Esophagus muscularis mucosa (tissue), 4 donors: ENCODE results near the gene CHRDL1. TPM values are rescaled to one million over a fixed set of nuclear protein-coding genes. Genes with fewer than 3 reads are reported as not detected.
A peak's percentile ranks its signal among the peaks of the same experiment; 100 is the strongest.
"Not testable (repeated sequence)": the region's sequence is repeated elsewhere in the genome, so short reads cannot be mapped to it uniquely, and the experiment has no call there.

Experiments used
- DNase-seq: peaks from one replicate; pipeline ENCODE4 v3.0.0-alpha.2; 2017; ENCODE audit errors: extremely low spot score
- H3K27ac ChIP-seq, 4 donors: fragments of 200-600 bp; sonication (generic); replicated peaks in 1 of 4; 1 replicate in 3 of 4; 2 replicates in 1 of 4; pipeline ENCODE4 v1.5.1; 2016 to 2019; ENCODE audit warnings: mild to moderate bottlenecking in 1 of 4
- H3K27me3 ChIP-seq, 4 donors: fragments of 200-600 bp; sonication (generic); one replicate each; pipeline versions ENCODE4 v1.5.1 to v1.6.0; 2016 to 2019
- H3K36me3 ChIP-seq, 4 donors: fragments of 200-600 bp; sonication (generic); one replicate each; pipeline ENCODE4 v1.5.1; 2016 to 2019
- H3K4me1 ChIP-seq, 4 donors: fragments of 200-600 bp; sonication (generic); one replicate each; pipeline ENCODE4 v1.5.1; 2016 to 2019
- H3K4me3 ChIP-seq, 4 donors: fragments of 200-600 bp; sonication (generic); 1 replicate in 2 of 4; 2 replicates in 2 of 4; pipeline ENCODE4 v1.5.1; 2016 to 2019; ENCODE audit warnings: mild to moderate bottlenecking in 4 of 4, moderate library complexity in 1 of 4
- H3K9me3 ChIP-seq, 4 donors: fragments of 200-600 bp; sonication (generic); 1 replicate in 3 of 4; 2 replicates in 1 of 4; pipeline ENCODE4 v1.5.1; 2016 to 2019
- EP300 ChIP-seq: sonication (generic); formaldehyde crosslinking; IDR thresholded peaks from one replicate; pipeline ENCODE4 v1.6.1; 2017; ENCODE audit warnings: antibody characterized with exemption
- POLR2A ChIP-seq: fragments of 450-650 bp; IDR thresholded peaks from one replicate; pipeline ENCODE4 v1.6.1; 2017; ENCODE audit warnings: antibody characterized with exemption, moderate library complexity, mild to moderate bottlenecking, low read depth
- POLR2AphosphoS5 ChIP-seq, 2 donors: sonication (generic); formaldehyde crosslinking; IDR thresholded peaks; one replicate each; pipeline ENCODE4 v1.6.1; 2017; ENCODE audit warnings: antibody characterized with exemption in 2 of 2
- WGBS: methylation state at CpG from one replicate; pipeline ENCODE4 v1.1.5; 2018; 5-methylcytosine and 5-hydroxymethylcytosine counted together
- intact Hi-C: fragments of 100-400 bp; cut with DNase I; formaldehyde crosslinking; loops from one replicate; pipeline ENCODE4 v1.15.1; 2023
- total RNA-seq, 4 donors: library from RNA; depleted of rRNA; stranded (reverse); fragments of >200 nt; gene quantifications; one replicate each; pipeline versions ENCODE4 v1.1.0 to v1.2.1, GENCODE V29; 2016
- TF ChIP-seq, protein P1 (sequence below), 3 experiments: fragments of 200-600 bp in 2 of 3; fragments of 450-650 bp in 1 of 3; sonication (generic) in 2 of 3; IDR thresholded peaks; one replicate each; pipeline ENCODE4 v1.5.1; 2017 to 2019; ENCODE audit warnings: antibody characterized with exemption in 3 of 3, mild to moderate bottlenecking in 2 of 3, moderate library complexity in 1 of 3

CHRDL1 gene
- total RNA-seq, 4 donors from 2014 or later = 202 to 346 (median 222) TPM

DNA sequence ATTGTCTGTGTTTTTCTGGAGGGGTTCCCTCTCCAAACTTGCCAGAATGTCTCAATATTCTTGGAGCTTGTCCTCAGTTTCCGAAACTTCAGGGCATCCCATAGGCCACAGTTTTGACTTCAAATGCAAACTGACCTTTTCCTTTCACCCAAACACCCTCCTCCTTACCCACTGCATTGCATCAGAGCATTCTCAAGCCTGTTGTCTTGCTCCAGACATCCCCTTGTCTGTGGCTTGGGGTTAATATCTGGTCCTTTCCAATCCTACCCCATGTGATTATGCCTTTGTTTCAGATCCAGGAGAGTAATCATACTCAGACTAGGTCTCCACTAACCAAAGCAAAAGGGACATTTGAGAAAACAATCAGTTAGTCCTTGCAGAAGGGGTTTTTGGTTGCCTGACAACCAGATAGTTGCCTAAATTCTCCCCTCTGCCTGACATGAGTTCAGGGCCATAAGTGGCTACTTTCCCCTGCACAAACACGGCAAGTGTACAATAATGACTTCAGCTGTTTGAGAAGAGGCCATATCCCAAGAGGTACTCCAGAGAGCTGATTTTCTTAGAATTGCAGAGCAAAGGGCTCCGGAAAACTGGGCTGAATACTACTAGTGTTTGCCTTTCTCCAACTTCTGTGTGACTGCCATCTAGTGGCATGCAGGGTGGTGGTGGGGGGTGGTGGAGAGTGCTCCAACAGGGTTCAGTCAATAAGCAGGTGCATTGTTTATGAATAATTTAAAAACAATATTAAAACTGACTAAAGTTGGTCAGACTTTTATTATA lies 130.2 kb downstream of the CHRDL1 start:
- no peaks in the 10 kb centered on the region for H3K27me3 ChIP-seq
- H3K27ac ChIP-seq = no peak overlapping the region
- TF ChIP-seq, protein P1, sequence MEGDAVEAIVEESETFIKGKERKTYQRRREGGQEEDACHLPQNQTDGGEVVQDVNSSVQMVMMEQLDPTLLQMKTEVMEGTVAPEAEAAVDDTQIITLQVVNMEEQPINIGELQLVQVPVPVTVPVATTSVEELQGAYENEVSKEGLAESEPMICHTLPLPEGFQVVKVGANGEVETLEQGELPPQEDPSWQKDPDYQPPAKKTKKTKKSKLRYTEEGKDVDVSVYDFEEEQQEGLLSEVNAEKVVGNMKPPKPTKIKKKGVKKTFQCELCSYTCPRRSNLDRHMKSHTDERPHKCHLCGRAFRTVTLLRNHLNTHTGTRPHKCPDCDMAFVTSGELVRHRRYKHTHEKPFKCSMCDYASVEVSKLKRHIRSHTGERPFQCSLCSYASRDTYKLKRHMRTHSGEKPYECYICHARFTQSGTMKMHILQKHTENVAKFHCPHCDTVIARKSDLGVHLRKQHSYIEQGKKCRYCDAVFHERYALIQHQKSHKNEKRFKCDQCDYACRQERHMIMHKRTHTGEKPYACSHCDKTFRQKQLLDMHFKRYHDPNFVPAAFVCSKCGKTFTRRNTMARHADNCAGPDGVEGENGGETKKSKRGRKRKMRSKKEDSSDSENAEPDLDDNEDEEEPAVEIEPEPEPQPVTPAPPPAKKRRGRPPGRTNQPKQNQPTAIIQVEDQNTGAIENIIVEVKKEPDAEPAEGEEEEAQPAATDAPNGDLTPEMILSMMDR (IDR thresholded peaks at IDR 0.05) = peak in 2 of 3 experiments; percentile 16 to 36
- TF ChIP-seq EP300 = no peak
- 47% methylated on average over 3 of the region's 3 CpGs for WGBS
- intact Hi-C loops = no loop called here
- no peak overlapping the region for H3K4me3 ChIP-seq
- no peaks in the 10 kb centered on the region for H3K36me3 ChIP-seq
- DNase-seq = no peak
- H3K9me3 ChIP-seq = no peaks in the 10 kb centered on the region
- H3K4me1 ChIP-seq = no peaks in the 10 kb centered on the region

DNA sequence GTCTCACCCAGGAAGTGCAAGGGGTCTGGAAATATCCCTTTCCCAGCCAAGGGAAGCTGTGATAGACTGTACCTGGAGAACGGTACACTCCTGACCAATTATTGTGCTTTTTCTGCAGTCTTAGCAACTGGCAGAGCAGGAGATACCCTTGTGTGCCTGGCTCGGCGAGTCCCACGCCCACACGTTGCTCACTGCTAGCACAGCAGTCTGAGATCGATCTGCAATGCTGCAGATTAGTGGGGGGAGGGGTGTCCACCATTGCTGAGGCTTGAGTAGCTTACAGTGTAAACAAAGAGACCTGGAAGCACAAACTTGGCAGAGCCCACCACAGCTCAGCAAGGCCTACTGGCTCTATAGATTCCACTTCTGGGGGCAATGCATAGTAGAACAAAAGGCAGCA lies 138.5 kb downstream of the CHRDL1 start:
- Histone ChIP-seq H3K4me3 (no peak overlapping the region), H3K36me3 (no peaks in the 10 kb centered on the region), H3K9me3 (peaks cover 0 to 7% (median 0%) of the 10 kb centered on the region in 4 donors), H3K4me1 (no peaks in the 10 kb centered on the region), H3K27ac (no peak overlapping the region), H3K27me3 (no peaks in the 10 kb centered on the region)
- intact Hi-C loops = no loop called here
- WGBS = 100% methylated on average over 1 of the region's 6 CpGs
- no peak for TF ChIP-seq POLR2AphosphoS5 (IDR thresholded peaks at IDR 0.05)
- TF ChIP-seq, protein P1 (IDR thresholded peaks at IDR 0.05) = no peak
- TF ChIP-seq EP300 = no peak
- TF ChIP-seq POLR2A = no peak
- no peak for DNase-seq

DNA sequence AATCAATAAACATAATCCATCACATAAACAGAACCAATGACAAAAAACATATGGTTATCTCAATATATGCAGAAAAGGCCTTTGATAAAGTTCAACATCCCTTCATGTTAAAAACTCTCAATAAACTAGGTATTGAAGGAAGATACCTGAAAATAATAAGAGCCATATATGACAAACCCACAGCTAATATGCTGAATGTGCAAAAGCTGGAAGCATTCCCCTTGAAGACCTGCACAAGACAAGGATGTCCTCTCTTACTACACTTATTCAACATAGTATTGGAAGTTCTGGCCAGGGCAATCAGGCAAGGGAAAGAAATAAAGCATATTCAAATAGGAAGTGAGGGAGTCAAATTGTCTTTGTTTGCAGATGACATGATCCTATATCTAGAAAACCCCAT lies 141.3 kb downstream of the CHRDL1 start:
- intact Hi-C loops = not testable (repeated sequence)

DNA sequence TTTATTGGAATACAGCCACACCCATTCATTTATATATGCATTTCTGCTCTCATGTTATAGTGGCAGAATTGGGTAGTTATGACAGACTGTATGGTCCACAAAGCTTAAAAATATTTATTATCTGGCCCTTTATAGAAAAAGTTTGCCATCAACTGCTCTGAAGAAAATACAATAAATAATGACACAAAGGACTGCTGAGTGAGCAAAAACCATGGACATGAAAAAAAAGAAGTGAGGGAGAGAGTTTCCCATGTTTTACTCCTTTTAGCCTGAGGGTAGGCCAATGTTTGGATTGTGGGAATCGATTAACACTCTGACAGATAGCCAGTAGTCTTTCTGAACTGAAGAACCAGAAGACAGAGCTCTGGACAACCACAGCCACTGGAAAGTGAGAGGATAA lies 149.2 kb downstream of the CHRDL1 start:
- no peaks in the 10 kb centered on the region for H3K36me3 ChIP-seq
- TF ChIP-seq EP300 (no peak), POLR2AphosphoS5 (IDR thresholded peaks at IDR 0.05) (no peak)
- TF ChIP-seq, protein P1 (IDR thresholded peaks at IDR 0.05) = no peak
- no peaks in the 10 kb centered on the region for H3K27me3 ChIP-seq
- no peak overlapping the region for H3K27ac ChIP-seq
- peaks cover 0 to 2% (median 0%) of the 10 kb centered on the region in 4 donors for H3K9me3 ChIP-seq
- no peak for DNase-seq
- H3K4me3 ChIP-seq = no peak overlapping the region
- intact Hi-C loops = no loop called here
- no peaks in the 10 kb centered on the region for H3K4me1 ChIP-seq
- WGBS = 69% methylated on average over 1 of the region's 1 CpG

More for the DNA sequence above, 141.3 kb downstream of the CHRDL1 start:
- not testable (repeated sequence) for H3K36me3 ChIP-seq, H3K4me1 ChIP-seq, H3K9me3 ChIP-seq, H3K27me3 ChIP-seq, DNase-seq, H3K27ac ChIP-seq, H3K4me3 ChIP-seq
